Mesothelial cell of epicardium (in vitro differentiated cells): Measurements from ENCODE around the gene MMP3. TPM values are rescaled to one million over a fixed set of nuclear protein-coding genes. Genes with fewer than 3 reads are reported as not detected.

ENCODE experiments used
- DNase-seq, 2 experiments: peaks; one replicate each; pipeline ENCODE4 v3.0.0; 2021; ENCODE audit warnings: low spot score in 2 of 2; ENCODE audit not compliant: unreplicated experiment in 2 of 2
- H3K27ac Mint-ChIP-seq: 2 replicates; pipeline ENCODE4 v1.8.0; 2021; ENCODE audit warnings: mixed read lengths
- H3K27me3 Mint-ChIP-seq: 2 replicates; pipeline ENCODE4 v1.8.0; 2021; ENCODE audit warnings: low read depth, mixed read lengths
- H3K36me3 Mint-ChIP-seq: 2 replicates; pipeline ENCODE4 v1.8.0; 2021; ENCODE audit warnings: mixed read lengths
- H3K4me1 Mint-ChIP-seq: 2 replicates; pipeline ENCODE4 v1.8.0; 2021; ENCODE audit warnings: mixed read lengths
- H3K4me3 Mint-ChIP-seq: 2 replicates; pipeline ENCODE4 v1.8.0; 2021; ENCODE audit warnings: mild to moderate bottlenecking, moderate library complexity, mixed read lengths
- H3K9me3 Mint-ChIP-seq: 2 replicates; pipeline ENCODE4 v1.8.0; 2021; ENCODE audit warnings: mixed read lengths
- CTCF ChIP-seq: fragments of 200-600 bp; sonication (generic); IDR thresholded peaks from one replicate; pipeline ENCODE4 v1.5.0; 2021; ENCODE audit warnings: antibody characterized with exemption; ENCODE audit not compliant: unreplicated experiment
- total RNA-seq: library from RNA; stranded (reverse); gene quantifications from 3 replicates; pipeline ENCODE4 v1.2.1, GENCODE V29; 2021

Gene MMP3
- total RNA-seq, 1 donor from 2014 or later, result not detected

- TF ChIP-seq CTCF, result no peak
- Mint-ChIP-seq H3K27ac (peak overlapping the region; percentile 15), H3K9me3 (peaks cover 9% of the 10 kb centered on the region), H3K4me3 (no peak overlapping the region), H3K4me1 (peaks cover 17% of the 10 kb centered on the region), H3K27me3 (no peaks in the 10 kb centered on the region), H3K36me3 (no peaks in the 10 kb centered on the region)
- no peak for DNase-seq
These were observed 54.9 kb downstream of the MMP3 start for GRCh38 chr11:102788334-102788995.

Other genes with a start within 250 kb of the MMP3 start
- gene MMP20, start 218.3 kb downstream of the MMP3 start, total RNA-seq, result not detected in 3 replicates
- gene MMP27, start 137.8 kb downstream of the MMP3 start, total RNA-seq, result not detected in 3 replicates
- gene MMP8, start 118.7 kb downstream of the MMP3 start, total RNA-seq, result not detected in 3 replicates
- gene MMP10, start 63.0 kb downstream of the MMP3 start, total RNA-seq, result not detected in 3 replicates
- 0.13 to 0.18 TPM in 2 of 3 replicates, not detected in the other for gene MMP1, start 45.4 kb downstream of the MMP3 start, total RNA-seq
- gene MMP12, start 31.4 kb upstream of the MMP3 start, total RNA-seq, result not detected in 3 replicates
- not detected in 3 replicates for gene MMP13, start 112.1 kb upstream of the MMP3 start, total RNA-seq
- 32.3 to 33.7 TPM (median 33.2 TPM) in 3 replicates for gene DCUN1D5, start 248.6 kb upstream of the MMP3 start, total RNA-seq